HG03060 (cell line): ENCODE data around the gene HPSE2.
"Not testable (repeated sequence)": the region's sequence is repeated elsewhere in the genome, so short reads cannot be mapped to it uniquely, and the experiment has no call there.

Source experiments
- ATAC-seq: cut with Tn5 transposase; IDR thresholded peaks from one replicate; pipeline ENCODE4 v1.9.1; 2021; ENCODE audit warnings: low read depth, moderate number of reproducible peaks; ENCODE audit not compliant: unreplicated experiment

Gene HPSE2

GRCh38 chr10:98587156-98587837 lies 648.4 kb downstream of the HPSE2 start:
- ATAC-seq, result no peak

GRCh38 chr10:98586096-98586495 lies 649.6 kb downstream of the HPSE2 start:
- no peak for ATAC-seq

- no peak for ATAC-seq
Measured at GRCh38 chr10:98582363-98582762, 653.3 kb downstream of the HPSE2 start.

- no peak for ATAC-seq
Measured at GRCh38 chr10:98577578-98577977, 658.1 kb downstream of the HPSE2 start.

GRCh38 chr10:98577168-98577567 lies 658.5 kb downstream of the HPSE2 start:
- no peak for ATAC-seq

GRCh38 chr10:98576096-98576495 lies 659.6 kb downstream of the HPSE2 start:
- ATAC-seq, result no peak

GRCh38 chr10:98572594-98572993 lies 663.1 kb downstream of the HPSE2 start:
- no peak for ATAC-seq

- ATAC-seq, result no peak
Measured at GRCh38 chr10:98570834-98571233, 664.8 kb downstream of the HPSE2 start.

- no peak for ATAC-seq
Measured at GRCh38 chr10:98569853-98570252, 665.8 kb downstream of the HPSE2 start.

GRCh38 chr10:98568551-98568950 lies 667.1 kb downstream of the HPSE2 start:
- no peak for ATAC-seq

GRCh38 chr10:98567391-98568133 lies 668.1 kb downstream of the HPSE2 start:
- ATAC-seq, result no peak

- ATAC-seq, result no peak
Measured at GRCh38 chr10:98563811-98564210, 671.8 kb downstream of the HPSE2 start.

- no peak for ATAC-seq
Measured at GRCh38 chr10:98560565-98560964, 675.1 kb downstream of the HPSE2 start.

GRCh38 chr10:98556061-98556460 lies 679.6 kb downstream of the HPSE2 start:
- no peak for ATAC-seq

- ATAC-seq, result no peak
Measured at GRCh38 chr10:98555021-98555619, 680.5 kb downstream of the HPSE2 start.

GRCh38 chr10:98541561-98541960 lies 694.1 kb downstream of the HPSE2 start:
- not testable (repeated sequence) for ATAC-seq

GRCh38 chr10:98539578-98539977 lies 696.1 kb downstream of the HPSE2 start:
- ATAC-seq, result no peak

- no peak for ATAC-seq
Measured at GRCh38 chr10:98538472-98538871, 697.2 kb downstream of the HPSE2 start.

GRCh38 chr10:98536551-98536950 lies 699.1 kb downstream of the HPSE2 start:
- no peak for ATAC-seq

- no peak for ATAC-seq
Measured at GRCh38 chr10:98533746-98534445, 701.8 kb downstream of the HPSE2 start.

- no peak for ATAC-seq
Measured at GRCh38 chr10:98533241-98533640, 702.4 kb downstream of the HPSE2 start.
